Gastrocnemius medialis (tissue), 4 donors: ENCODE data around the gene TRNP1.

Experiments used
- POLR2A ChIP-seq, 2 donors: fragments of 450-650 bp; IDR thresholded peaks; one replicate each; pipeline ENCODE4 v1.6.1; 2017; ENCODE audit warnings: antibody characterized with exemption in 2 of 2, mild to moderate bottlenecking in 2 of 2, moderate library complexity in 2 of 2
- TF ChIP-seq, protein P1 (sequence below), 5 experiments: fragments of 450-650 bp in 3 of 5; fragments of 200-600 bp in 2 of 5; sonication (generic) in 2 of 5; IDR thresholded peaks in 4 of 5; conservative IDR thresholded peaks in 1 of 5; 1 replicate in 4 of 5; 2 replicates in 1 of 5; pipeline ENCODE4 v1.5.1; 2016 to 2019; ENCODE audit warnings: antibody characterized with exemption in 5 of 5, mild to moderate bottlenecking in 3 of 5, moderate library complexity in 3 of 5

DNA sequence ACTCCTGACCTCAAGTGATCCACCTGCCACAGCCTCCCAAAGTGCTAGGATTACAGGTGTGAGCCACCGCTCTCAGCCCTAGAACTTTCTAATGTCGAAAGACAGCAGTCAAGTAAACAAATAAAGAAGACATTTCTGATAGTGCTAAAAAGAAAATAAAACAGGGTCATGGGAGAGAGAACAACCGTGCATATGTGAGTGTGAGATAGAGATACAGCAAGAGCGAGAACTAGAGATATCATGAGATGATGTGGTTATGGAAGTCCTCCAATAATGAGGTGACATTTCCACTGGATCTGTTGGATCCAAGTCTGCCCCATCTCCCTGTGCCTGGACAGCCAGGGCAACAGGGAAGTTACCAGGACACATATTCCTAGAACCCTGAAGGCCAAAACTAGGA is 23.7 kb downstream of the TRNP1 start:
- TF ChIP-seq, protein P1, sequence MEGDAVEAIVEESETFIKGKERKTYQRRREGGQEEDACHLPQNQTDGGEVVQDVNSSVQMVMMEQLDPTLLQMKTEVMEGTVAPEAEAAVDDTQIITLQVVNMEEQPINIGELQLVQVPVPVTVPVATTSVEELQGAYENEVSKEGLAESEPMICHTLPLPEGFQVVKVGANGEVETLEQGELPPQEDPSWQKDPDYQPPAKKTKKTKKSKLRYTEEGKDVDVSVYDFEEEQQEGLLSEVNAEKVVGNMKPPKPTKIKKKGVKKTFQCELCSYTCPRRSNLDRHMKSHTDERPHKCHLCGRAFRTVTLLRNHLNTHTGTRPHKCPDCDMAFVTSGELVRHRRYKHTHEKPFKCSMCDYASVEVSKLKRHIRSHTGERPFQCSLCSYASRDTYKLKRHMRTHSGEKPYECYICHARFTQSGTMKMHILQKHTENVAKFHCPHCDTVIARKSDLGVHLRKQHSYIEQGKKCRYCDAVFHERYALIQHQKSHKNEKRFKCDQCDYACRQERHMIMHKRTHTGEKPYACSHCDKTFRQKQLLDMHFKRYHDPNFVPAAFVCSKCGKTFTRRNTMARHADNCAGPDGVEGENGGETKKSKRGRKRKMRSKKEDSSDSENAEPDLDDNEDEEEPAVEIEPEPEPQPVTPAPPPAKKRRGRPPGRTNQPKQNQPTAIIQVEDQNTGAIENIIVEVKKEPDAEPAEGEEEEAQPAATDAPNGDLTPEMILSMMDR (IDR thresholded peaks at IDR 0.05 in 4 of 5, conservative IDR thresholded peaks at IDR 0.05 in 1 of 5) = no peak
- no peak for TF ChIP-seq POLR2A (IDR thresholded peaks at IDR 0.05)
